GM12892 (cell line): ENCODE data around the gene HTR4.

ENCODE experiments used
- POLR2A ChIP-seq: IDR thresholded peaks from 2 replicates; pipeline ENCODE4 v1.6.1; 2011; ENCODE audit warnings: low read depth, low read length, control low read depth
- POLR2AphosphoS5 ChIP-seq: IDR thresholded peaks from 2 replicates; pipeline ENCODE4 v1.6.1; 2011; ENCODE audit warnings: low read depth, low read length, control low read depth
- TAF1 ChIP-seq: IDR thresholded peaks from 2 replicates; pipeline ENCODE4 v1.6.1; 2011; ENCODE audit warnings: low read depth, mild to moderate bottlenecking, control low read depth, low read length, borderline replicate concordance

GRCh38 chr5:148482196-148482595, 172.1 kb downstream of the HTR4 start:
- TF ChIP-seq POLR2A (no peak), TAF1 (no peak), POLR2AphosphoS5 (no peak)
